CD4-positive, alpha-beta T cell (primary cell): ENCODE results near the gene C19orf73. TPM values are rescaled to one million over a fixed set of nuclear protein-coding genes. Genes with fewer than 3 reads are reported as not detected.

Source experiments
- ATAC-seq: fragments of 200-7000 bp; cut with Tn5 transposase; one replicate; pipeline ENCODE4 v1.10.0; 2022; ENCODE audit warnings: mild to moderate bottlenecking; ENCODE audit not compliant: poor library complexity
- CTCF ChIA-PET: fragments of 350-600 bp; sonication (Branson Sonifier 250); formaldehyde crosslinking; loops from one replicate; lab custom pipeline; 2021; ENCODE audit warnings: antibody characterized with exemption, inconsistent platforms; lab: Charles Lee
- POLR2A ChIA-PET: fragments of 350-600 bp; sonication (Branson Sonifier 250); formaldehyde crosslinking; loops from one replicate; lab custom pipeline; 2021; ENCODE audit warnings: antibody characterized with exemption, inconsistent platforms; lab: Charles Lee
- DNase-seq, 14 experiments: peaks; one replicate each; pipeline ENCODE4 v3.0.0-alpha.2; 2013 to 2020; ENCODE audit warnings: mixed read lengths in 2 of 14
- H3K27ac ChIP-seq, 2 donors: one replicate each; pipeline versions ENCODE4 v1.5.1 to v1.7.0; 2013; ENCODE audit warnings: low read length in 2 of 2, low read depth in 1 of 2, mild to moderate bottlenecking in 1 of 2
- H3K27me3 ChIP-seq, 2 experiments: 1 replicate in 1 of 2; 2 replicates in 1 of 2; pipeline versions ENCODE4 v1.6.1 to v1.7.0; 2013; ENCODE audit warnings: low read length in 2 of 2, control low read depth in 1 of 2, mild to moderate bottlenecking in 1 of 2, moderate library complexity in 1 of 2; ENCODE audit not compliant: insufficient read depth in 2 of 2, control insufficient read depth in 1 of 2
- H3K36me3 ChIP-seq: one replicate; pipeline ENCODE4 v1.6.1; 2013; ENCODE audit warnings: low read length, control low read depth; ENCODE audit not compliant: insufficient read depth
- H3K4me1 ChIP-seq: one replicate; pipeline ENCODE4 v1.6.1; 2013; ENCODE audit warnings: low read length, control low read depth; ENCODE audit not compliant: insufficient read depth
- H3K4me3 ChIP-seq: one replicate; pipeline ENCODE4 v1.5.1; 2013; ENCODE audit warnings: mild to moderate bottlenecking, low read length, moderate library complexity
- H3K9me3 ChIP-seq, 2 experiments: 1 replicate in 1 of 2; 2 replicates in 1 of 2; pipeline versions ENCODE4 v1.6.1 to v1.7.0; 2013; ENCODE audit warnings: low read length in 2 of 2, mild to moderate bottlenecking in 2 of 2, control low read depth in 1 of 2, moderate library complexity in 1 of 2; ENCODE audit not compliant: control insufficient read depth in 1 of 2, insufficient read depth in 1 of 2
- H3K27ac Mint-ChIP-seq: one replicate; pipeline ENCODE4 v1.8.0; 2020; ENCODE audit warnings: mixed read lengths
- H3K27me3 Mint-ChIP-seq: one replicate; pipeline ENCODE4 v1.8.0; 2021; ENCODE audit warnings: mixed read lengths
- H3K36me3 Mint-ChIP-seq: one replicate; pipeline ENCODE4 v1.8.0; 2021; ENCODE audit warnings: low read depth, mixed read lengths
- H3K4me1 Mint-ChIP-seq: one replicate; pipeline ENCODE4 v1.8.0; 2021; ENCODE audit warnings: low read depth, mixed read lengths
- H3K4me3 Mint-ChIP-seq: one replicate; pipeline ENCODE4 v1.8.0; 2020; ENCODE audit warnings: mild to moderate bottlenecking, mixed read lengths
- H3K9me3 Mint-ChIP-seq: one replicate; pipeline ENCODE4 v1.8.0; 2020; ENCODE audit warnings: mixed read lengths
- intact Hi-C, 2 experiments: fragments of 100-400 bp; cut with DNase I in 1 of 2; cut with micrococcal nuclease in 1 of 2; formaldehyde crosslinking; loops; one replicate each; pipeline versions ENCODE4 v1.15.1 to v1.9.0; 2023 to 2025; cut with DNase I, micrococcal nuclease
- total RNA-seq, 174 experiments: library from RNA in 2 of 174; stranded (reverse) in 2 of 174; gene quantifications; one replicate each; pipeline ENCODE4 v1.2.3 and lab custom pipeline; 2021 to 2026
- TF ChIP-seq, protein P1 (sequence below): fragments of 200-600 bp; IDR thresholded peaks from one replicate; pipeline ENCODE4 v1.8.0; 2022; ENCODE audit warnings: antibody characterized with exemption, mild to moderate bottlenecking

C19orf73 gene
- total RNA-seq, 2 experiments from 2014 or later = 1.5 to 2.3 TPM

DNA sequence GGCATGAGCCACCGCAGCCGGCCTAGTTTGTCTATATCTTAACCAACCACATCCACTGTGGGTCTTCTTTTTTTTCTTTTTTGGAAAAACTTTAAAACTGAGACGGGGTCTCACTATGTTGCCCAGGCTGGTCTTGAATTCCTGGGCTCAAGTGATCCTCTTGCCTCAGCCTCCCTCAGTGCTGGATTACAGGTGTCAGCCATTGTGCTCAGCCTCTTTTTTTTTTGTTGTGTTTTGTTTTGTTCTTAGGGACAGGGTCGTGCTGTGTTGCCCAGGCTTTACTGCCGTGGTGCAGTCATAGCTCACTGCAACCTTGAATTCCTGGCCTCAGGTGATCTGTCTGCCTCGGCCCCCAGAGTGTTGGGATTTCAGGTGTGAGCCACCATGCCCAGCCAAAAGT, 26.3 kb downstream of the C19orf73 start:
- Mint-ChIP-seq H3K27me3 (no peaks in the 10 kb centered on the region), H3K4me1 (peaks cover 34% of the 10 kb centered on the region), H3K9me3 (no peaks in the 10 kb centered on the region), H3K27ac (no peak overlapping the region), H3K4me3 (no peak overlapping the region), H3K36me3 (peaks cover 85% of the 10 kb centered on the region)
- ATAC-seq = no peak
- ChIA-PET CTCF (interaction anchor here (1.2 kb wide), 1 partner anchor 14 kb away, joined by 6 read pairs; no protein-coding TSS in a partner anchor), POLR2A (no interaction called here)
- TF ChIP-seq, protein P1, sequence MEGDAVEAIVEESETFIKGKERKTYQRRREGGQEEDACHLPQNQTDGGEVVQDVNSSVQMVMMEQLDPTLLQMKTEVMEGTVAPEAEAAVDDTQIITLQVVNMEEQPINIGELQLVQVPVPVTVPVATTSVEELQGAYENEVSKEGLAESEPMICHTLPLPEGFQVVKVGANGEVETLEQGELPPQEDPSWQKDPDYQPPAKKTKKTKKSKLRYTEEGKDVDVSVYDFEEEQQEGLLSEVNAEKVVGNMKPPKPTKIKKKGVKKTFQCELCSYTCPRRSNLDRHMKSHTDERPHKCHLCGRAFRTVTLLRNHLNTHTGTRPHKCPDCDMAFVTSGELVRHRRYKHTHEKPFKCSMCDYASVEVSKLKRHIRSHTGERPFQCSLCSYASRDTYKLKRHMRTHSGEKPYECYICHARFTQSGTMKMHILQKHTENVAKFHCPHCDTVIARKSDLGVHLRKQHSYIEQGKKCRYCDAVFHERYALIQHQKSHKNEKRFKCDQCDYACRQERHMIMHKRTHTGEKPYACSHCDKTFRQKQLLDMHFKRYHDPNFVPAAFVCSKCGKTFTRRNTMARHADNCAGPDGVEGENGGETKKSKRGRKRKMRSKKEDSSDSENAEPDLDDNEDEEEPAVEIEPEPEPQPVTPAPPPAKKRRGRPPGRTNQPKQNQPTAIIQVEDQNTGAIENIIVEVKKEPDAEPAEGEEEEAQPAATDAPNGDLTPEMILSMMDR = no peak
- intact Hi-C loops = no loop called here
- H3K27ac ChIP-seq = no peak overlapping the region
- H3K27me3 ChIP-seq = no peaks in the 10 kb centered on the region
- H3K9me3 ChIP-seq = no peaks in the 10 kb centered on the region
- H3K36me3 ChIP-seq = peaks cover 81% of the 10 kb centered on the region
- no peak for DNase-seq
- H3K4me1 ChIP-seq = peaks cover 28% of the 10 kb centered on the region
- no peak overlapping the region for H3K4me3 ChIP-seq

DNA sequence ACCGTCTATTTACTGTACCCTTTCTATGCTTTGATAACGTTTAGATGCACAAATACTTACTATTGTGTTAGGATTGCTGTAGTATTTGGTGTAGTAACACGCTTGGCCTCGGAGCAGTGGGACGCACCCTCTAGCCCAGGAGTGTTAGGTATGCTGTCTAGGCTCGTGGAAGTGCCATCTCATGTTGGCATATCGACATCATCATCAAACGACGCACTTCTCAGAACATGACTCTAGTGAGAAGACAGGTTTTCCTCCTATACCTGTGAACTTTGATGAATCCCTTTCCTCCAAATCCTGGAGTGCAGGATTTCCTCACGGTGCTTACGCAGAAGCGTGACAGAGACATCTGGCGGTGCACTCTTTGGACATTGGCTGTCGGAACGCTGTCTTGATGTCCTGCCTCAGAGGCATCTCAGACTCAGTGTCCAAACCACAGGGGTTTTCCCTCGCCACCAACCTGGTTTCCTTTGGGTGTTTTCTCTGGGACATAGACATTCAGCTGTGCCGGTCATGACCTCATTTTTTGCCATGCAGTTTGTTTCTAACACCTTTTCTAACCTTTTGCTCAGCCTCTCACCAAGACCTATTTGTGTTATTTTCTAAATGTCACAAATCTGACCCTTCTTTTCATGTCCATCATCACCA, 27.4 kb downstream of the C19orf73 start:
- no peak for ATAC-seq
- intact Hi-C loops = no loop called here
- Mint-ChIP-seq H3K9me3 (no peaks in the 10 kb centered on the region), H3K27me3 (no peaks in the 10 kb centered on the region), H3K4me1 (peaks cover 37% of the 10 kb centered on the region), H3K36me3 (peaks cover 82% of the 10 kb centered on the region), H3K4me3 (peak overlapping the region; percentile 48), H3K27ac (peak overlapping the region; percentile 36)
- CTCF ChIA-PET = no interaction called here
- TF ChIP-seq, protein P1 = no peak
- DNase-seq = peak in 1 of 14 experiments; percentile 56
- H3K27ac ChIP-seq = no peak overlapping the region
- peaks cover 74% of the 10 kb centered on the region for H3K36me3 ChIP-seq
- no peak overlapping the region for H3K4me3 ChIP-seq
- H3K27me3 ChIP-seq = no peaks in the 10 kb centered on the region
- POLR2A ChIA-PET = no interaction called here
- peaks cover 36% of the 10 kb centered on the region for H3K4me1 ChIP-seq
- H3K9me3 ChIP-seq = no peaks in the 10 kb centered on the region

DNA sequence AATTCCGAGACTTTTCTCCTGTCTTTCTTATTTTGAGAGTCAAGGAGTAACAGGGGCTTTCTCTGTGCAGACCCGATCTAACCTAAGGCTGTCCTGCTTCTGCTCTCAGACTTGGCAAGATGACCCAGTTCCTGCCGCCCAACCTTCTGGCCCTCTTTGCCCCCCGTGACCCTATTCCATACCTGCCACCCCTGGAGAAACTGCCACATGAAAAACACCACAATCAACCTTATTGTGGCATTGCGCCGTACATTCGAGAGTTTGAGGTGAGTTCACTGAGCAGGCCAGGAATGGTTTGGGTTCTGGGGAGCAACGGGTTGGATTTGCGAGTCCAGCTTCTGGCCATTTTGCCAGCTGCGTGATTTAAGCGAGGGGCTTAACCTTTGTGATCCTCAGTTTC, 32.6 kb downstream of the C19orf73 start:
- ChIA-PET POLR2A (interaction anchor here (0.7 kb wide), 1 partner anchor 126 kb away, joined by 3 read pairs; no protein-coding TSS in a partner anchor), CTCF (interaction anchor here (0.7 to 4.5 kb wide), 3 partner anchors 12 to 66 kb away, joined by 4 to 24 read pairs (median 6); partner anchors contain the start of gene LIN7B)
- peaks cover 38% of the 10 kb centered on the region for H3K4me1 Mint-ChIP-seq
- H3K36me3 Mint-ChIP-seq = peaks cover 54% of the 10 kb centered on the region
- no peaks in the 10 kb centered on the region for H3K9me3 Mint-ChIP-seq
- H3K27me3 ChIP-seq = no peaks in the 10 kb centered on the region
- peak overlapping the region; percentile 87 for H3K27ac Mint-ChIP-seq
- peaks cover 29% of the 10 kb centered on the region for H3K36me3 ChIP-seq
- peaks cover 47% of the 10 kb centered on the region for H3K4me1 ChIP-seq
- H3K4me3 Mint-ChIP-seq = peak overlapping the region; percentile 86
- H3K4me3 ChIP-seq = peak overlapping the region; percentile 94
- peaks cover 3% of the 10 kb centered on the region for H3K27me3 Mint-ChIP-seq
- peak overlapping the region in 1 of 2 donors; percentile 16 for H3K27ac ChIP-seq
- TF ChIP-seq, protein P1 = no peak
- no peak for ATAC-seq
- no peak for DNase-seq
- intact Hi-C loops = loop anchor here in 1 of 2 experiments (10.0 kb wide), 2 partner anchors 399 to 1719 kb away; partner anchors contain the start of gene RPL13A
- H3K9me3 ChIP-seq = no peaks in the 10 kb centered on the region
